NCI-H1417 (cell line): ENCODE data around the gene ROPN1B.

Experiments
- DNase-seq, 3 experiments: peaks; one replicate each; lab custom pipeline; 2025; lab: John Stamatoyannopoulos, UW

The ROPN1B gene

DNA sequence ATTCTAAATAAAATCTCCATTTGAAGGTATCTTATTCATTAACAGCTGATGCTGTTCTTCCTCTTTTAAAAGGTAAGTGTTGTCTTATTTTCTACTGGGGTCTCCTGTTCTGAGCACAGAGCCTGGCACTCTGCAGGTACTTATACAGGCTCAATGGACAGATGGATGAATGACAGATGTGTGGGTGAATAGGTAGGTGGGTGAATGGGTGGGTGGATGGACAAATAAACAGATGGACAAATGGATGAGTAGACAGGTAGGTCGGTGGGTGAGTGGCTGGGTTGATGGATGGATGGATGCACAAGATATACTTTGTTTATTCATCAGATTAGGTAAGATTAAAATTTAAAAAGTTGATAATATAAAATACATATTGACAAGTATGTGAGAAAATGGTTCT lies 61.5 kb downstream of the ROPN1B start:
- DNase-seq, result no peak

DNA sequence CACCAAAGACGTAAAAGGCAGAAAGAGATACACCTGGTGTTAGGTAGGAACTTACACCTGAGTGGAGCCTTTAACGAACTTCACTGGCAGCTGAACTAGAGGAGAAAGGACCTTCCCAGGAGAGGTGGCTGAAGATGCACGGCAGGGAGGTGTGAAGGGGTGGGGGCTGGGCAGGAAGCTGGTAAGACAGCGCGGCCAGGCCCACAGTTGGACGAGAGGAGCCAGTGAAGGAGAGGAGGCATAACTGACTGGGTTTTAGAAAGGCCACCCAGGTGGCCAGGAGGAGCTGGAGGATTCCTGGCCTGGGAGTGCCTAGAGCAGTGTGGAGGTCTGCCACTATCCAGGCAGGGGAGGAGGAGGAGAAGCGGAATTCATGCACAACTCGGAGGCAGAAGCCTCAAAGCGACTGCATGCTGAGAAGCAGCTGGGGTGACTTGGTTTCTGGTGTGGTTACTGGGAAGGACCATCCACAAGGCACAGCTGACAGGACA lies 63.0 kb downstream of the ROPN1B start:
- no peak for DNase-seq
